ENCODE measurements around the gene MIF4GD.
A peak's percentile ranks its signal among the peaks of the same experiment; 100 is the strongest.

DNA sequence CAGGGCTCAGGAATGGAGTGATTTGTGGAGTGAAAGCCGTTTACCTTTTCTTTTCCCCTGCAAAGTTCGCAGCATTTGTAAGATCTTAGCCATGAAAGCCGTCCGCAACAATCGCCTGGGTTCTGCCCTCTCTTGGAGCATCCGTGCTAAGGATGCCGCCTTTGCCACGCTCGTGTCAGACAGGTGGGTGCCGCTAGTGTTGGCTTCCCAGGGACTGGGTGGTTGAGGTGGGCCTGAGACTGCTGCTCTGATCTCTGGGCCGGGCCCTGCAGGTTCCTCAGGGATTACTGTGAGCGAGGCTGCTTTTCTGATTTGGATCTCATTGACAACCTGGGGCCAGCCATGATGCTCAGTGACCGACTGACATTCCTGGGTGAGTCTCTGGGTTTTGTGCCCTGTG, 38.2 kb downstream of the MIF4GD start:
- TF ChIP-seq CTCF (IDR thresholded peaks at IDR 0.05 in 8 of 11, conservative IDR thresholded peaks at IDR 0.05 in 3 of 11) (no peak), POLR2A (IDR thresholded peaks at IDR 0.05) (no peak), POLR2AphosphoS5 (IDR thresholded peaks at IDR 0.05) (peak in 2 of 3 donors; percentile 18 to 60)
